Subcutaneous adipose tissue (tissue), 4 donors: ENCODE measurements around the gene MAEL. TPM values are rescaled to one million over a fixed set of nuclear protein-coding genes. Genes with fewer than 3 reads are reported as not detected.

Experiments used
- CTCF ChIP-seq: fragments of 450-650 bp; IDR thresholded peaks from one replicate; pipeline ENCODE4 v1.5.1; 2016; ENCODE audit warnings: low read depth, mild to moderate bottlenecking, control low read depth, antibody characterized with exemption, moderate library complexity
- total RNA-seq, 4 donors: library from RNA; depleted of rRNA; stranded (reverse); fragments of >200 nt; gene quantifications; one replicate each; pipeline ENCODE4 v1.1.0, GENCODE V29; 2016

MAEL gene
- total RNA-seq, 4 donors from 2014 or later, result 0.33 TPM; not detected in 3

DNA sequence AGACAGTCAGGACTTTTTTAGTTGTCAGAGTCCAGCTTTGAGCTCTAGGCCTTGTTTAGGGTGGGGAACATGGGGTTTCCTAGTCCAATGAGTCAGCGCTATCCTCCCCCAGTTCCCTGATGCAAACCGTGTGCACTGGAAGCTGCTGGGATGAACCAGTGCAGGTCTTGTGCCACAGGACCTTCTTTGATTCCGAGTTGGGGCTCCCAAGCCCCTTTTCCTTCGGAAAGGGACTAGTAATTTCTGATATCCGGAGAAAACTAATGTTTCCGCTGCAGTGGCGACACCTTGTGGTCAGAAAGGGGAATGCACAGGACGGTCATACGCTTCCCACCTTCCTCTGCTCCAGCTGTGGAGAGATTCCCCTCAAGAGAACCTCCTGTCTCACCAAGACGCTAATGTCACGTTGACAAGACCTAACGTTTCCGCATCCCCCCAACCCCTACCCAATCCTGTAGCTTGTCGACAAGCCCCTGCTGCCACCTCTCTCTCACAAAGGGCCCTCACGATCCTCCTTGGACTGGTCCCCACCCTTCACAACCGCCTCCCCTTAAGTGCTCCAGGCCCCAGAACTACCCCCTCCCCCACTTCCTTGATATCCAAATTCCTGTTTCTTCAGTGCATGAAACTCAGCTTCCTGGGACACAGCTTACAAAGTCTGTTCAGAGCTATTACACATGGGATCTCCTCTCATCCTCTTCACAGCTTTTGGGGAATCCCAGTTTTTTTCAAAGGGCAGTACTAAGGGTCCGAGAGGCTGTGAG lies 70.1 kb downstream of the MAEL start:
- no peak for TF ChIP-seq CTCF

DNA sequence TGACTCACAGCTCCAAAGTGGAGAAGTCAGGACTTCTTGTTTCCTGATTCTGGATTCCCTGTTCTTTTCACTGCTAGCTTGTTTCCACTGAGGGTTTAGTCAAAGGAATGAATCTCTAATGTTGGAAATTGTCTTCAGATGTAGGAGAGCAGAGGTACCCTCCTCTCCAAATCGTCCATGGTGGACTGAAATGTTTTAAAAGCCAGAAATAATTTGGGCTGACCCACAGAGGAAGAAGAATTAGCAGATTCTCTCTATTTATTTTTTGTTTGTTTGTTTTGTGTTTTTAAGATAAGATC lies 70.7 kb downstream of the MAEL start:
- TF ChIP-seq CTCF, result no peak

- no peak for TF ChIP-seq CTCF
Measured at GRCh38 chr1:167060141-167061072, 71.3 kb downstream of the MAEL start.

- no peak for TF ChIP-seq CTCF
Measured at GRCh38 chr1:167061073-167061464, 72.0 kb downstream of the MAEL start.

- TF ChIP-seq CTCF, result no peak
Measured at GRCh38 chr1:167064621-167065020, 75.5 kb downstream of the MAEL start.

- no peak for TF ChIP-seq CTCF
Measured at GRCh38 chr1:167065471-167065870, 76.4 kb downstream of the MAEL start.
